AG09309 (cell line): ENCODE data around the gene FUCA2.

Source experiments
- DNase-seq: peaks from one replicate; pipeline ENCODE4 v3.0.0-alpha.2; 2010; ENCODE audit warnings: low read depth
- H3K4me3 ChIP-seq: 2 replicates; pipeline ENCODE4 v1.5.1; 2011; ENCODE audit warnings: mild to moderate bottlenecking, low read depth, low read length, moderate library complexity; ENCODE audit not compliant: control insufficient read depth
- TF ChIP-seq, protein P1 (sequence below): IDR thresholded peaks from 2 replicates; pipeline ENCODE4 v1.5.1; 2011; ENCODE audit warnings: mild to moderate bottlenecking, low read depth, low read length, inconsistent platforms; ENCODE audit not compliant: insufficient read depth, control insufficient read depth; ENCODE audit errors: missing control alignments

FUCA2 gene

GRCh38 chr6:143536866-143537691 lies 25.6 kb upstream of the FUCA2 start:
- peak overlapping the region; percentile 55 for H3K4me3 ChIP-seq
- TF ChIP-seq, protein P1, sequence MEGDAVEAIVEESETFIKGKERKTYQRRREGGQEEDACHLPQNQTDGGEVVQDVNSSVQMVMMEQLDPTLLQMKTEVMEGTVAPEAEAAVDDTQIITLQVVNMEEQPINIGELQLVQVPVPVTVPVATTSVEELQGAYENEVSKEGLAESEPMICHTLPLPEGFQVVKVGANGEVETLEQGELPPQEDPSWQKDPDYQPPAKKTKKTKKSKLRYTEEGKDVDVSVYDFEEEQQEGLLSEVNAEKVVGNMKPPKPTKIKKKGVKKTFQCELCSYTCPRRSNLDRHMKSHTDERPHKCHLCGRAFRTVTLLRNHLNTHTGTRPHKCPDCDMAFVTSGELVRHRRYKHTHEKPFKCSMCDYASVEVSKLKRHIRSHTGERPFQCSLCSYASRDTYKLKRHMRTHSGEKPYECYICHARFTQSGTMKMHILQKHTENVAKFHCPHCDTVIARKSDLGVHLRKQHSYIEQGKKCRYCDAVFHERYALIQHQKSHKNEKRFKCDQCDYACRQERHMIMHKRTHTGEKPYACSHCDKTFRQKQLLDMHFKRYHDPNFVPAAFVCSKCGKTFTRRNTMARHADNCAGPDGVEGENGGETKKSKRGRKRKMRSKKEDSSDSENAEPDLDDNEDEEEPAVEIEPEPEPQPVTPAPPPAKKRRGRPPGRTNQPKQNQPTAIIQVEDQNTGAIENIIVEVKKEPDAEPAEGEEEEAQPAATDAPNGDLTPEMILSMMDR, result peak; percentile 55
- no peak for DNase-seq

- TF ChIP-seq, protein P1, result no peak
- H3K4me3 ChIP-seq, result peak overlapping the region; percentile 55
- no peak for DNase-seq
These were observed 24.9 kb upstream of the FUCA2 start for GRCh38 chr6:143536461-143536865.

DNA sequence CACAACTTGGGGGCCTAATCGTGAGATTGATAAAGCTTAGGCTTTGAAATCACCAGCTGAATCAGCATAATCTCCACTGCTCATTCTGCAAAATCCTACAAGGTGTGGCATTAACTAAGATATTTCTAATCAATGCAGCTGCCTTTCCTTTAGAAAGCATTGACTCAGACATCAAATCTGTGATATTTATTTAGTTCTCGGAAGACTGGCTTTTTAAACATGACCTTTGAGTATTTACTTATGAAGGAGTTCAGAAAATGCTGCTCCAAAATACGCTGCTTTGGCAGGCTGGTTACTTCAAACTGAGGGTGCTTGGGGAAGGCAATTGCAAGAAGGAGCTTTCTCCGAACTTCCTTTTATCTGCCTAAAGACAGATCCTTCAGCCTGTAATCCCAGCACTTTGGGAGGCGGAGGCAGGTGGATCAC lies 23.7 kb upstream of the FUCA2 start:
- TF ChIP-seq, protein P1, result no peak
- no peak overlapping the region for H3K4me3 ChIP-seq
- no peak for DNase-seq

DNA sequence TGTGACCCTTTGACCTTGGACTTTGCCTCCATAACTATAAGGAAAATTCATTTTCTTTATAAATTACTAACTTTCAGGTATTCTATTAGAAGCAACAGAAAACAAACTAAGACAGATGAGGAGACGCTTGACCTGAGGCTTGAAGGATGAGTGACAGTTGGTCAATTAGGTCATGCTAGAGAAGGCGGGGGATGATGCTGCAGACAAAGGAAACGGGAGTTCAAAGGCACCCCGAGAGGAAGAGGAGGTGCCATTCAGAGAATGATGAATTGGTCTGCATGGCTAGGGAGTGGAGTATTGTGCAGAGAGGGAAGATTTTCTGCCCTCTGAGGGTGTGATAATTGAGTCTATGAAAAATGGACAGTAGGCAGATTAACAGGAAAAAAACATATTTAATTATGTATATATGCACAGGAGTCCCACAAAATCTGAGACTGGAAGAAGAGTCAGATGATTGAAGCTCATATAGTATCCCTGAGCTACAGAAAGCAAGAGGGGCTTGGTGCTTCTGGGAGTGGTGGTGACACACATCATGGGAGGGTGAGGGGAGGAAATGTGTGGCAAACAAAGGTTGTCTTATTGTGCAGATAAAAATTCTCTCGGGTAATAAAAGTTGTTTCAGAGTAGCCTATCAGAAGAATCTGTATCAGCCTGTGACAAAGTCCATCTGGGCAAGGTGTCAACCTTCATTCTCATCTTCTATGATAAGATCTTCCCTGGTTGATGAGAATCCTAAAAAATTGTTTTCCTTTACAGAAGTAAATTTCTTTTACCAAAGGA lies 20.4 kb upstream of the FUCA2 start:
- no peak overlapping the region for H3K4me3 ChIP-seq
- DNase-seq, result no peak
- TF ChIP-seq, protein P1, result no peak

- TF ChIP-seq, protein P1, result peak; percentile 16
- no peak overlapping the region for H3K4me3 ChIP-seq
- no peak for DNase-seq
These were observed 17.6 kb upstream of the FUCA2 start for GRCh38 chr6:143529095-143529494.

- no peak overlapping the region for H3K4me3 ChIP-seq
- TF ChIP-seq, protein P1, result no peak
- DNase-seq, result no peak
These were observed 16.8 kb upstream of the FUCA2 start for GRCh38 chr6:143528164-143528811.
